GM12878 (cell line): ENCODE results near the gene NUAK1. TPM values are rescaled to one million over a fixed set of nuclear protein-coding genes. Genes with fewer than 3 reads are reported as not detected.

Source experiments
- ATAC-seq: fragments of 200-7000 bp; cut with Tn5 transposase; 3 replicates; pipeline ENCODE4 v1.9.1; 2020; ENCODE audit warnings: mild to moderate bottlenecking, moderate library complexity
- BruUV-seq: library from RNA; stranded (reverse); fragments of 400-500 nt; replicated peaks from 2 replicates; lab custom pipeline; 2021; lab: Mats Ljungman, UMichigan
- CTCF ChIA-PET: fragments of 300-600 bp; sonication (Branson Sonifier 250); formaldehyde crosslinking; extraction: SDS; loops from one replicate; lab custom pipeline; 2021; ENCODE audit warnings: inconsistent platforms; lab: Yijun Ruan, JAX
- POLR2A ChIA-PET: fragments of 350-600 bp; formaldehyde crosslinking; extraction: SDS; loops from one replicate; lab custom pipeline; 2021; ENCODE audit warnings: inconsistent platforms; lab: Charles Lee
- RAD21 ChIA-PET: fragments of 300-600 bp; sonication (Branson Sonifier 250); formaldehyde crosslinking; loops from one replicate; lab custom pipeline; 2023; ENCODE audit warnings: antibody characterized with exemption; ENCODE audit not compliant: unreplicated experiment; lab: Charles Lee
- SMC1A ChIA-PET: fragments of 300-600 bp; sonication (Branson Sonifier 250); formaldehyde crosslinking; loops from one replicate; lab custom pipeline; 2023; ENCODE audit not compliant: unreplicated experiment, uncharacterized antibody; lab: Charles Lee
- DNase-seq: peaks from one replicate; pipeline ENCODE4 v3.0.0-alpha.2; 2011; ENCODE audit warnings: low read depth, low spot score
- FAIRE-seq: peaks from 3 replicates; lab custom pipeline; 2011; peaks lifted over from hg19 to GRCh38; lab: Jason Lieb, UNC
- H2AFZ ChIP-seq: 2 replicates; pipeline ENCODE4 v1.6.0; 2011; ENCODE audit warnings: low read depth, low read length, control low read depth; ENCODE audit not compliant: control insufficient read depth
- H3K27ac ChIP-seq: 2 replicates; pipeline ENCODE4 v1.5.1; 2011; ENCODE audit warnings: control low read depth; ENCODE audit not compliant: control insufficient read depth, insufficient read depth
- H3K27me3 ChIP-seq, 2 experiments: replicated peaks in 1 of 2; 2 replicates each; pipeline versions ENCODE4 v1.6.0 to v1.6.1; 2011; ENCODE audit warnings: low read length in 1 of 2; ENCODE audit not compliant: control insufficient read depth in 2 of 2, insufficient read depth in 2 of 2
- H3K36me3 ChIP-seq, 2 experiments: 2 replicates each; pipeline ENCODE4 v1.5.1; 2011; ENCODE audit warnings: low read length in 1 of 2; ENCODE audit not compliant: control insufficient read depth in 2 of 2, insufficient read depth in 2 of 2
- H3K4me1 ChIP-seq: 2 replicates; pipeline ENCODE4 v1.6.1; 2011; ENCODE audit warnings: mild to moderate bottlenecking, low read length, moderate library complexity, mixed read lengths; ENCODE audit not compliant: control insufficient read depth, insufficient read depth
- H3K4me2 ChIP-seq: 2 replicates; pipeline ENCODE4 v1.6.0; 2011; ENCODE audit warnings: control low read depth; ENCODE audit not compliant: control insufficient read depth, insufficient read depth
- H3K4me3 ChIP-seq: fragments of 200-600 bp; sonication (generic); 2 replicates; pipeline ENCODE4 v1.5.1; 2016
- H3K79me2 ChIP-seq: 2 replicates; pipeline ENCODE4 v1.6.0; 2011; ENCODE audit warnings: low read length; ENCODE audit not compliant: control insufficient read depth, insufficient read depth
- H3K9ac ChIP-seq: 2 replicates; pipeline ENCODE4 v1.8.0; 2011; ENCODE audit warnings: low read length, control low read depth, mixed read lengths; ENCODE audit not compliant: control insufficient read depth, insufficient read depth
- H3K9me3 ChIP-seq: replicated peaks from 3 replicates; pipeline ENCODE4 v1.5.1; 2011; ENCODE audit warnings: mild to moderate bottlenecking, low read length; ENCODE audit not compliant: control insufficient read depth, insufficient read depth
- H4K20me1 ChIP-seq: 2 replicates; pipeline ENCODE4 v1.6.0; 2011; ENCODE audit not compliant: control insufficient read depth, insufficient read depth
- STAT1 ChIP-seq: fragments of 450-650 bp; conservative IDR thresholded peaks from 2 replicates; pipeline ENCODE4 v1.6.1; 2014; ENCODE audit warnings: antibody characterized with exemption, mild to moderate bottlenecking
- ZBED1 ChIP-seq: IDR thresholded peaks from 2 replicates; pipeline ENCODE4 v1.6.1; 2016; ENCODE audit warnings: borderline replicate concordance
- WGBS: methylation state at CpG from one replicate; pipeline ENCODE4 v1.1.6; 2016; ENCODE audit warnings: low lambda C conversion rate; ENCODE audit not compliant: insufficient replicate concordance, insufficient coverage; ENCODE audit errors: missing lambda C conversion rate; 5-methylcytosine and 5-hydroxymethylcytosine counted together
- in situ Hi-C: fragments of 300-500 bp; cut with MboI; formaldehyde crosslinking; loops from 9 replicates; pipeline ENCODE4 v1.14.3; 2018; ENCODE audit warnings: mixed read lengths
- intact Hi-C: fragments of 100-400 bp; cut with micrococcal nuclease; formaldehyde crosslinking; loops from one replicate; pipeline ENCODE4 v1.14.2; 2022; ENCODE audit not compliant: unreplicated experiment
- polyA plus RNA-seq, 11 experiments: library from polyadenylated mRNA; depleted of rRNA in 4 of 11; unstranded in 6 of 11; stranded (reverse) in 5 of 11; fragments of >200 nt; fragmentation: Nextera tagmentation in 4 of 11; fragmentation: Illumina TruSeq in 1 of 11; extraction: Ambion mirVana in 4 of 11; extraction: Trizol in 1 of 11; gene quantifications; 1 replicate in 1 of 11; 2 replicates in 10 of 11; pipeline versions ENCODE4 v1.2.1 to v1.2.3, GENCODE V29; 2011 to 2016; ENCODE audit warnings: inconsistent platforms in 2 of 11, missing spikeins in 2 of 11, low read depth in 1 of 11
- total RNA-seq, 4 experiments: library from RNA; depleted of rRNA in 3 of 4; stranded (reverse); fragments of >200 nt in 3 of 4; fragmentation: Illumina TruSeq in 1 of 4; extraction: Trizol in 1 of 4; gene quantifications; 2 replicates each; pipeline versions ENCODE4 v1.2.1 to v1.2.3, GENCODE V29; 2013 to 2021
- TF ChIP-seq, protein P1 (sequence below): IDR thresholded peaks from 2 replicates; pipeline ENCODE4 v1.6.1; 2011; ENCODE audit warnings: borderline replicate concordance, low read depth, mild to moderate bottlenecking, moderate library complexity, low read length; ENCODE audit not compliant: insufficient read depth, poor library complexity, severe bottlenecking
- TF ChIP-seq, protein P2 (sequence below): IDR thresholded peaks from 2 replicates; pipeline ENCODE4 v1.6.1; 2012; ENCODE audit warnings: low read depth, low read length, improper control_type of control experiment

Gene NUAK1
- total and polyA plus RNA-seq, 10 of the 15 experiments (the other 5 are each of a cell fraction or from before 2014, with no cell fraction given) = 0.03 to 0.42 (median 0.08) TPM; not detected in 2

DNA sequence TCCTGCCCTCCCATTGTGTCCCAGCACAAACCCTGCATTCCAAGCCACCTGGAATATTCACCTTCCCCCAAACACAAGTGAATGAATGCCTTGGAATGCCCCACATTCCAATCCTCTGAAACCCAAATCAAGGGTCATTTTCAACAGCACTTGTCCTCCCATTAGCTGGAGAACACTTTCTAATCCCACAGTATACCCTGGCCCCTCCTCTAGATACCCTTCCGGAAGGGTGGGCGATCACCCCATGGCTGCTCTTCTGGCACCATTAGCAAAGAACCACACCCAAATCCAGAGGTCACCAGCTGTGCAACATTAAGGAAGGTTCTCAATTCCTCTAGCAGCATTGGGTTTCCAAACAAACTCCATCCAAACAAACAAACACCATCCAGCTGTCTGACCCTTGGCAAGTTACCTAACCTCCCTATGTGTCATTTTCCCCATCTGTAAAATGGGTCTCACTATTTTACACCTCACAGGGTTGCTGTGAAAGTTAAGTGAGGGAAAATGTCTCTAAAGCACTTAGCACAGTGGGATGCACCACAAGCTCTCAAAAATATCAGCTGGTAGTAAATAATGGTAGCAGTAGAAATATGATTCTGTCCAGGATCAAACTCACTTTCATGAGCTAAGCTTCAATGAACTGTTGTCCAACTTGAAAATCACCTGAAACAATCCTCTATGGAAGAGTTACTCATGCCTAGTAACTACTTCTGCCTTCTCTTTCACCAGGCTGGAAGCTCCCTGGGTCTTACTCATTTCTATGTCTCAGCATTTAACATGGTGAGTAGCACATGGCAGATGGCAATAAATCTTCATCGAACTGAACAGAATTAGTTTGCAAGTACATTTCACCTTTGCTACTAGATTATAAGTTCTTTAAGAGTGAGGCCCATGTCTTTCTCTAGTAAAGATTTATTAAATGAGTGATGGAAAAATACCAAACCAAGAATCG lies 5.3 kb downstream of the NUAK1 start:
- no peak overlapping the region for H3K4me2 ChIP-seq
- ChIA-PET POLR2A (no interaction called here), CTCF (interaction anchor here (0.8 to 5.4 kb wide), 6 partner anchors 15 to 715 kb away, joined by 3 to 84 read pairs (median 18); partner anchors contain the start of gene POLR3B), SMC1A (interaction anchor here (1.0 to 4.2 kb wide), 4 partner anchors 15 to 713 kb away, joined by 3 to 48 read pairs (median 4); no protein-coding TSS in a partner anchor), RAD21 (interaction anchor here (0.6 to 2.3 kb wide), 2 partner anchors 427 to 712 kb away, joined by 3 to 17 read pairs; no protein-coding TSS in a partner anchor)
- 44% methylated on average over 4 of the region's 4 CpGs for WGBS
- peaks cover 4 to 12% of the 10 kb centered on the region in 2 experiments for H3K27me3 ChIP-seq
- no peak overlapping the region for H3K4me3 ChIP-seq
- FAIRE-seq (no peak), DNase-seq (no peak), ATAC-seq (no peak)
- no peak overlapping the region for H2AFZ ChIP-seq
- no peaks in the 10 kb centered on the region for H3K9me3 ChIP-seq
- TF ChIP-seq, protein P1, sequence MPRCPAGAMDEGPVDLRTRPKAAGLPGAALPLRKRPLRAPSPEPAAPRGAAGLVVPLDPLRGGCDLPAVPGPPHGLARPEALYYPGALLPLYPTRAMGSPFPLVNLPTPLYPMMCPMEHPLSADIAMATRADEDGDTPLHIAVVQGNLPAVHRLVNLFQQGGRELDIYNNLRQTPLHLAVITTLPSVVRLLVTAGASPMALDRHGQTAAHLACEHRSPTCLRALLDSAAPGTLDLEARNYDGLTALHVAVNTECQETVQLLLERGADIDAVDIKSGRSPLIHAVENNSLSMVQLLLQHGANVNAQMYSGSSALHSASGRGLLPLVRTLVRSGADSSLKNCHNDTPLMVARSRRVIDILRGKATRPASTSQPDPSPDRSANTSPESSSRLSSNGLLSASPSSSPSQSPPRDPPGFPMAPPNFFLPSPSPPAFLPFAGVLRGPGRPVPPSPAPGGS = peak; percentile 22
- TF ChIP-seq STAT1 = no peak
- TF ChIP-seq, protein P2, sequence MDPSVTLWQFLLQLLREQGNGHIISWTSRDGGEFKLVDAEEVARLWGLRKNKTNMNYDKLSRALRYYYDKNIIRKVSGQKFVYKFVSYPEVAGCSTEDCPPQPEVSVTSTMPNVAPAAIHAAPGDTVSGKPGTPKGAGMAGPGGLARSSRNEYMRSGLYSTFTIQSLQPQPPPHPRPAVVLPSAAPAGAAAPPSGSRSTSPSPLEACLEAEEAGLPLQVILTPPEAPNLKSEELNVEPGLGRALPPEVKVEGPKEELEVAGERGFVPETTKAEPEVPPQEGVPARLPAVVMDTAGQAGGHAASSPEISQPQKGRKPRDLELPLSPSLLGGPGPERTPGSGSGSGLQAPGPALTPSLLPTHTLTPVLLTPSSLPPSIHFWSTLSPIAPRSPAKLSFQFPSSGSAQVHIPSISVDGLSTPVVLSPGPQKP = no peak
- TF ChIP-seq ZBED1 = no peak
- in situ Hi-C loops (loop anchor here (5.0 kb wide), 2 partner anchors 426 to 711 kb away; no protein-coding TSS in a partner anchor), intact Hi-C loops (loop anchor here (10.0 kb wide), 1 partner anchor 179 kb away; no protein-coding TSS in a partner anchor)
- no peaks in the 10 kb centered on the region for H4K20me1 ChIP-seq
- no peak overlapping the region for H3K9ac ChIP-seq
- H3K36me3 ChIP-seq = no peaks in the 10 kb centered on the region
- no peaks in the 10 kb centered on the region for H3K4me1 ChIP-seq
- H3K27ac ChIP-seq = no peak overlapping the region
- no TSS peak for BruUV-seq
- H3K79me2 ChIP-seq = no peaks in the 10 kb centered on the region
